ENCODE data around the gene VWC2.
"Not testable (repeated sequence)": the region's sequence is repeated elsewhere in the genome, so short reads cannot be mapped to it uniquely, and the experiment has no call there.

The VWC2 gene

DNA sequence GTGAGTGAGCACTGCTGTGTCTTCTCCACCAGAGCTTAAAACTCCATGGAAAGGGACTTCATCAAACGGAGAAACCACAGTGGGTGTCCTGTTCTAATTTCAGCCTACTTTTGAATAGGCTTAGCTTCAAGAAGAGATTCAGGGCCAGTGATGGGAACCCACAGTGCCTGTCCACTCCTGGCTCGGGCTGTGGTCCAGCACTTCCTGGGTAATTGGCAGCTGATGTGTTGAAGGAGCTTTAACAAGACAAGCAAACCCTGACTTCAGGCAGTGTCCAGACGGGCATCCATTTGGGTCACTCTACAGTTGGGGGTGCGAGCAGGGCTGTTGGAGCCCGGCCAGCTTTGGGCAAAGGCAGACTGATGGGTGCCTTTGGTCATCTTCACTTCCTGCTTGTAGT is 14.5 kb downstream of the VWC2 start:
- no peak for DNase-seq

DNA sequence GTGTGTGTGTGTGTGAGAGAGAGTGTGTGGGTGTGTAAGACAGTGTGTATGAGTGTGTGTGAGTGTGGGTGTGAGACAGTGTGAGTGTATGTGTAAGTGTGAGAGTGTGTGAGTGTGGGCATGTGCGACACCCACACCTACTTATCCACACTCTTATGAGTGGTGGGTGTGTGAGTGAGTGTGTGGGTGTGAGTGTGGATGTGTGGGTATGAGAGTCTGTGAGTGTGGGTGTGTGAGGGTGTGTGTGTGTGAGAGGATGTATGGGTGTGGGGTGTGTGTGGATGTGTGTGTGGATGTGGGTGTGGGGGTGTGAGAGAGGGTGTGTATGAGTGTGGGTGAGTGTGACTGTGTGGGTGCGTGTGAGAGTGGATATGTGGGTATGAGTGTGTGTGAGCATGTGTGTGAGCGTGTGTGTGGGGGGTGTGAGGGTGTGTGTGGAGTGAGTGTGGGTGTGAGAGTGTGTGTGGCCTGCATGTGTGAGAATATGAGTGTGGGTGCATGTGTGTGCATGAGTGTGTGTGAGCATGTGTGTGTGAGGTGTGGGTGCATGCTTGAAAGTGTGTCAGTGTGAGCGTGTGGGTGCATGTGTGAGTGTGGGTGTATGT is 15.1 kb downstream of the VWC2 start:
- DNase-seq: no peak

DNA sequence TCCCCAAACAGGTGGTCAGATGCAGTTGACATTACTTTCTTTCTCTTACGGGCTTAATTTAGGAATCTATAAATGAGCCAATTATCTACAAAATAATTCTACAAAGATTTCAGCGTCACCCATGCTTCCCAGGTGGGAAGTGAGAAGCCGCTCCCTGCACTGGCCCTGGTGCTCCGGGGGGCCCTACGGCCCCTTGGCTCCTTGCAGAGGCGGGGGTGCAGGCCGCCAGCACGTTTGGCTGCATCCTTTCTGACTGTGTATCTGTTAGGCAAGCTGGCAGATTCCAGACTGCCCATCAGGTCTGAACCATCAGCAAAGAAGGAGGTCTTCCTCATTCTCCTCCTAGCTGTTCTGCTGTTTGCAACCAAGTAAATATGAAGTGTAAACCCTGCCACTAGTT is 16.3 kb downstream of the VWC2 start:
- no peak for DNase-seq

DNA sequence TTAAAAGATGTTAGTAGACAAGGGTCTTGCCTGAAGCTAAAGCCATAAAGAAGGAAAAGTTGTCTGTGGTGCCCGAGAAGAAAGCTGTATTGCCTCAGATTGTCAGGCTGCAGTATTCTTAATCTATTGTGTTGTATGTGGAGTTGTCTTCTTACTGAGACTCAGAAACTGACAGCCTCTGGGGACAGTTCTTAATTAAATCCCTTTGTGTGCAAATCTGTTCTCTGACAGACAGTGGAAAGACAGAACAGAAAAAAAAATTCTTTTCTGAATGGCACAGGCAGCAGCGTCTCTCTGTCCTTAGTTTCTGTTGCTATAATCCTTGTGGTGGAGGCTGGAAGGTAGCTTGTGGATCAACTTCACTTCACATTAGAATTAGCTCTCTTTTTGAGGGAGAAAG is 16.8 kb downstream of the VWC2 start:
- DNase-seq: no peak

DNA sequence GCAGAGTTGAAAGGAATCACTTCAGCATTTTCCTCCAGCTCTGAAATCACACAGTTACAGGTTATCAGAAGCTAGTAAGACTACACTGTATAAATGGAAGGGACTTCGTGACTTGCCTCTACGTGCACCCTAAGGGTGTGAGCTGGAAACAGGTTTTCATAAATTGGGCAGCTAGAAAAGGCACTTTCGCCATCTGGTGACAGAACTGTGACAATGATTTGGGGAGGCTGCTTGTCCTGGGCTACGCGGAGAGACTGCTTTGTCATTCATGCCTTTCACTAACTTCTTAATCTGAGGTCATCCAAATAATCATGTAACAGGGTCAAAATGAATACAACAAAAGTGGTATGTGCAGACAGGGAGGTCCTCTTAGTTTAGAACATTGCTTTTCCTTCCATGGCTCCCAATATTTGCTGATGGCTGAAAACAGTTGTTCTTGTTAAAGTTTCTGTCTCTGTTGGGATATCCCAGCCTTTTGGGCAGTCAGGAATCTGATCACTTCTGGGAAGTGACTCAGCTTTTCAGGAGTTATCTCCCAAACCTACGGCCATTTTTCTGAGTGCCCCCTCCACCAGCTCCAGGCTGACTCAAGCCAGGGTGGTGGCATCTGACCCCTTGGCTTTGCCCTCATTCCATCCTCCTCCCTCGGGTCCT is 17.8 kb downstream of the VWC2 start:
- peak; percentile 1 for DNase-seq

DNA sequence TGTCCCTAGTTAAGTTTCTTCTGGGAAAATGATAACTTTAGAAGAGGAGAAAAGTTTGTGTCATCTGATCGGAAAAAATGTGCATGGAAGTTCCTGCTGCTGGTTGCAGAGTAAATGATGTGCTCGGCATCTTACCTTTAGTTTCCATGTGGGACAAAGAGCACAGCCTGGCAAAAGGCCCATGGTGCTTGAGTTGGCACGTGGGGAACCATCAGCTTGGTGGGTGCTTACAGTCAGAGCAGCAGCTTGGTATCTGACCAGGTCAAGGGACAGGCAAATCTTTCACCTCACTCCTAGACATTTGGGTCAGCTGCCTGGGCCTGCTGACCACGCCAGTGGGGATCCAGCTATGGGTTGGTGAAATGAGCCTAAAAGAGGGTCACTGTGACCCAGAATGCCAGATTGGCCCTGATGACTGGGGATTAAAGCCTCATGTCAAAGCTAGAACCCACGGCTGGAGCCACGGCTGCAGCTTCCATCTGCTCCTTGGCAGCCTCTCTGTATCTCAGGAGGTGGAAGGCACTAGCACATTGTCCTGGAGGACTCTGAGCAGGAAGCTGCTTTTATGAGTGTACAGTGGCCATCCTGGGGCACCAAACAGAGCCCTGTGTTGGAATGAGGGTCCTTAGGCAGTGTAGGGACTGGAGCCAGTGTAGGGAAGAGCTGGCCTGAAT is 24.7 kb downstream of the VWC2 start:
- DNase-seq: no peak

DNA sequence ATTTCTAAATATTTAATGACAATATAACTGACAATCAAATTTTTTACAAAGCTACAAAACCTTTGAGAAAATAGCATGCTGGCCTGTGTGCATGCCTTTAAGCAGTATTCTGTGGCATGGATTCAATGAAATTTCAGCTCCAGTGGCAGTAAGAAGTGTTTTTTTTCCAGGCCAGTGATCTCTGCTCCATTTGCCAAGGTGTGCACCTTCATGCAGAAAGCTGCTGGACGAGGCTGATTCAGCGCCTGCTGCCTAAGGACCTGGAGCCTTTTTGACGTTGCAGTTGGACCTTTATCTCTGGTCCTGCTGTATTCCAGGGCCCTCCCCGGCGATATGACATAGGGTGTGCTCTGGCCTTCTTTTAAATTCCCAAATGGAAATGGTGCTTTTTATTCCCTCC is 26.6 kb downstream of the VWC2 start:
- DNase-seq: no peak

DNA sequence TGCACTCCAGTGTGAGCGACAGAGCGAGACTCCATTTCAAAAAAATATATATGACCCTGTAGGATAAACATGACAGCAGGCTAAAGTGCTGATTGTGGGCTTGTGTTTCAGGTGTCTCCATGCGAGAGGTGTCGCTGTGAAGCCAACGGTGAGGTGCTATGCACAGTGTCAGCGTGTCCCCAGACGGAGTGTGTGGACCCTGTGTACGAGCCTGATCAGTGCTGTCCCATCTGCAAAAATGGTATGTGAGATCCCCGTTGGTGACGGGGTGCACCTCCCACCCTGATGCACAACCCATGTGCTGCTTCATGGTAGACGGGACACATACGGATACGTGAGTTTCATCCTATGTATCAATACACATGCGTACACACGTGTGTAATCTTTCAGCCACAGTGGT is 29.2 kb downstream of the VWC2 start:
- no peak for DNase-seq

DNA sequence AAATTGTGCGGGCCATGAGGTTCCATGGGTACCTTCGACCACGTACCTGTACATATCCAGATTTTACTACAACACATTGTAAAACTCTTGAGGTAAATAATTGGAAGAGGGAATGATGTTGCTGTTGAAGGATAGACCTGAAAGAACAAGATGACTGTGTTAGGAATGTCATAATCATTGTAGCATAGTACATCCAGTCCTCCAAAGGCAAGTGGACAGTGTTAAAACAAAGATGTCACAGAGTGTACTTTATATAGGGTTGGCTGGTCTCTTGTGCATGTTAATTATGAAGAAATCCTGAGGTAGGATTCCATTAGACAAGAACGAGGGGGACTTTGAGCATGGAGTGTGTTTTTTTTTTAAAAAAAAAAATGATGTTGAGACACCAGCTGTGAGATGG is 30.4 kb downstream of the VWC2 start:
- no peak for DNase-seq

DNA sequence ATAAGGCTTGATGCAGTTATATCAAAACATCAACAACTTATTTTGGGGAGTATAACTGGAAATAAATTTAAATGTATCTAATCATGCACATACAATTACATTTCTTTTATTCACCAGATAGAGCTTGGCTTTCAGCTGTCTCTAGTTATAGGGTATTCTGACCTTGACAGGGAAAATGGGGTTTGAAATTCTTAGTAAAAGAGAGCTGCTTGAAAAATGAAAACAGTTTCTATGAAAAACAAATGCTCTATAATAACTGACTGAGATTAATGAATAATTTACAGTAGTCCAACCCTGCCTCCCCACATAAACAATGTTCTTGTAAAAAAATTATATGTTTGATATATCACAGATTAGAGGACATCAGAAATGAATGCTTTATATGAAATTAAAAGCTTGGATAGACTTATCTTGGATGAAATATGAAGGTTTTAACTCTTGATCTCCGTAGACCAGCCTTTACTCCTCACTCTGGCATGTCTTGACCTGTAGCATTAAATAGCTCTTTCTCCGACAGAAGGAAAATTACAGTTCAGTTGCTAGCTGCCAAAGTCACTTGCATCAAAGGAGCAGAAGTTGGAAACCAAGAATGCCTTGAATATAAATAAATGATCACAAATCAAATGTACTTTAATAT is 32.1 kb downstream of the VWC2 start:
- DNase-seq: no peak

DNA sequence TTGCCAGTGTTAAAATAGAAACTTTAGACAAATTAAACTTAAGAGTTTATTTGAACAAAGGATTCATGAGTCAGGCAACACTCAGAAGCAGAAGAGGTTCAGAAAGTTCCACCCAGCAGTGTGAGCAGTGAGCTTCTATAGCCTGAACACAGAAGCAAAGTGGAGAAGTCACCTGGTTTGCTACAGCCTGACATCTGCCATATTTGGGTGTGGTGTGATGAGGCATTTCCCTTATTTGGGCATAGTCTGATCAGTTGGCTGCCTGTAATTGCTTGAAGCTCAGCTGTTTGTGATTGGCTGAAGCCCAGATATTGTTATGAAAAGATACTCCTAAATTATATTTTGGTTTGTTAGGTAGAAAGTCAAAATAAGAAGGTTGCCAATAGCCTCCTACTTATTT is 39.1 kb downstream of the VWC2 start:
- DNase-seq: no peak

DNA sequence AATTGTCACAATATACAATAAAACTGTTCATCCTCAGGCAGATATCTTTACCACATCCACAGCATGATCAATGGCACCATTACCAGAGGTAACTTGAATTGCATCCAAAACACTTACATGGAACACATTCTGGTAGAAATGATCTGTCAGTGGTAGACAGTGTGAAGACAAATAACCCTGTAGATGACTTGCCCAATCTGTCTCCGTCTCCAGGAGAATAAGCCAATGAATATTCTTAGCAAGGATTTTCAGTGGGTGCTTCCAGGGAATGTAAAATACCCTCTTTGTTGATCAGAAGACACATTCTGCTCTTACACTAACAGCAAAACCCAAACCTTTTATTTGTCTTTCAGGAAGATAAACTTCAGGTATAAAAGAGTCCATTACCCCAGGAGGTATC is 43.8 kb downstream of the VWC2 start:
- no peak for DNase-seq

DNA sequence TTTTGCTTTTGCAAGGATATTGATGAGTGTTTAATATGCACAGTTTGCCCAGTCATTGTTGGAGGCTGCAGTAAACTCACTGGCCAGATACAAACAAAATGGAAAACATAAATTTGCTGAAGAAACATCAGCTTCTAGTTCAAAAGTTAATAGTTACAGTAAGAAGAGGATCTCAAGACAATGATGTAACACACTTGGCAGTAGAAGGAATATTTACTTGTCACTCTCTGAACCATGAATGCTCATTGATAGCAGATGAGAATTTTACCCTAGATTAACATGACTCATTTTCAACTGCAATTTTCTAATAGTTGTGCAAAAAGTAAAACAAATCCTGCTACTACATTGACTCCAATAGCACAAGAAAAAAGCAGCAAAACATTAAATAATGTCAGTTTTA is 47.7 kb downstream of the VWC2 start:
- DNase-seq: no peak

DNA sequence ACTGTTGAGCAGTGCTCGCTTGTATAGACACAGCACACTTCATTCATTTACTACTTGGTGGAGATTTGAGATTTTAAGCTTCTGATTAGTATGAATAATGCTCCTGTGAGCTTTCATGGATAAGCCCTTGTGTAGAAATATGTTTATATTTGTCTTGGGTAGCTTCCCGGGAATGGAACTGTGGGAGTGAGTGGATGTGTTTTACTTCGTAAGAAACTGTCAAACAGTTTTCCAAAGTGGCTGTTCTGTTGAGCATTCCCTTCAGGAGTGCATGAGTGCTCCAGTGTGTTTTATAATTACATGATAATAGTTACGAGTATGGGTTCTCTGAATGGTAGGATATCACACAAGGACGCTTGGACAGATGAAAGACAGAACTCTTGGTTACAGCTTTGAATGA is 49.4 kb downstream of the VWC2 start:
- DNase-seq: no peak

DNA sequence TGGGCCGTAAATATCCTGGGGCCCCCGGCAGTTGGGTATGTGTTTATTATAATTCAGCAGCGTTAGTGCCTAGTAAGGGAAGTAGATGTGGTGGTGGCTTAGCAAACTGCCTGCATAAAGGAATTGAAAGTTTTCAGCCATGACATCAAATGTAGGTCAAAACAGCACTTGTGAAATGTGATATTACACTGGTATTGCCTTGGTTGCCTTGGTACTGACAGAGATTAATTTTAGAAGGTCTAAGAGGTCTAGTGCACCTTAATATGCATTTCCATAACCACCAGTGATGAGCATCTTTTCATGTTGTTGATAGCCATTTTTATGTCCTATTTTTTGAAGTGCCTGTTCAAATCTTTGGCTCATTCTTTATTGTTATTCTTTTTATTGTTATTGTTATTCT is 50.1 kb downstream of the VWC2 start:
- no peak for DNase-seq

DNA sequence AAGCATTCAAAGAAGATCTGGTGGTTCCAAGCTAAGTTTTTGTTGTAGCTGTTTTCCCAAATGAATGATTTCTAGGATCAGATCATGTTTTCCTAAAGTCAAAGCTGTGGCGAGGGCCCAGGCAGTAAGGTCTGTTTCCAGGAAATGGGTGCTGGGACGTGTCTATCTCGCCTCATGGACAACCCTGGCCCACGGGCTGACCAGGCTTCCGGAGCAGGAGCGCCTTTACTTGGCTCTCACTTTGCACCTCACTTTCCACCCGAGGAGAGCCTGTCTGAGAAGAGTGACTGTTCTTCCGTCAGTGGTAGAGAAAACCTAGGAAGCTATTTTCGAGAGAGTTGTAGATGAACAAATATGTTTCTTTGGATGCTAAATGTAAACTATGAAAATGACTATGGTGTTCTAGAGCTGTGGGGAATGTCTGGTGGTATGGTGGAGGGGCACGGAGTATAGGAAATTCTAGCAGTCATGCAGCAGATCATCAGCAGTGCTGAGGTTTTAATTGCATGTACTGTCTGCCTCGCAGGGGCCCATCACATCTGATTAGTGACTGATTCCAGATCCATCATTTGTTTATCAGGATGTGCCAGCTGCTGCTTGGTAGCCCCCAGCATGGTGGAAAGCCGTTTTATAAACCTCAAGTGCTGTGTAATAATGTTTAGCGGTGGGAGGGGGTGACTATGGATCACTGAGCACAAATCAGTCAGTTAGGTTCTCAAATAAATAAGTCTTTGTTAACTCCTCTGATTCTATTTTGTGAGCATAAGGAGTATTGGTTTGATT is 66.6 kb downstream of the VWC2 start:
- no peak for DNase-seq

DNA sequence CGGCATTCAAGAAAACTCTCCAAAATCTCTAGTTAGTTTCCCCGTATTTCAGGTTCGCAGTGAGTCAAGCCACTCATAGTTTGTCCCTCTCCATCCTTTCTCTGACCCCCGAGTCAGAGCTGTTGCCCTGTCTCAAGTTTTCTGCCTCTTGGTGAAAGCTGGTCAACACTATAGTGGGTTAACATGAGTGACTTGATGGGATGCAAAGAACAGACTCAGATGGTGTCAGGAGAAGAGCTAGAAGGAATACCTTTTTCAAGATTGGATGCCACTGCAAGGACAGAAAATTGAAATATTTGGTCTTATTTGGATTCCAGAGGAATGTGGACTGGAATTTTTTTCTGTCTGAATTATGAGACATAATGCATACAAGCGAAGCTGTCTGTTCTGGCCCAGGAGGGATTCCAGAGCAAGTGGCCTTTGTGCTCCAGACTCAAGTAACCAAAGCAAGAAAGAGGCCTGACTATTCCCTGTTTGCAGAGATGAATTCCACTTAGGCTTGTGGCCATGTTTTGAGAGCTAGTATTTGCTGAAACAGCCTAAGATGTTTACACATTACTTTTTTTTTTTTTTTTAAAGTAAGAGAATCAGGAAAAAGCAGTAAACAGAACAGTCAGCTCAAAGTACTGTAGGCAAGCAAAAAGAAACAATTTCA is 67.4 kb downstream of the VWC2 start:
- DNase-seq: no peak

DNA sequence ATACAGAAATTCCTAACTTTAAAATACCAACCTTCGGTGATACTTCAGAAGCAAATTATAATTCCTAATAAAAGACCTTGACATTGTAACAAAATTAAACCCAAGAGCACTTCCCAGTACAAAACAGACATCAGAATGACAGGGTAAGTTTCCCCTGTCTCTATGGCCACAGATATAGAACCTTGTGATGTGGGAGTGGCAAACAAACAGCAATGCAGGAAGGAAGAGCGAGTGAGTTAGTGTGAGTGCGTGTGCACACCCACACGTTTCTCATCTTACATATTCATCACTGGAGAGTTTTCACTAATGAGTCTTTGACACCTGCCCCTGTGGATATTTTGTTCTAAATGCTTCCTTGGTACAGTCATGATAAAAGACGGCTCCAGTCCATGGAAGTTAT is 72.2 kb downstream of the VWC2 start:
- no peak for DNase-seq

DNA sequence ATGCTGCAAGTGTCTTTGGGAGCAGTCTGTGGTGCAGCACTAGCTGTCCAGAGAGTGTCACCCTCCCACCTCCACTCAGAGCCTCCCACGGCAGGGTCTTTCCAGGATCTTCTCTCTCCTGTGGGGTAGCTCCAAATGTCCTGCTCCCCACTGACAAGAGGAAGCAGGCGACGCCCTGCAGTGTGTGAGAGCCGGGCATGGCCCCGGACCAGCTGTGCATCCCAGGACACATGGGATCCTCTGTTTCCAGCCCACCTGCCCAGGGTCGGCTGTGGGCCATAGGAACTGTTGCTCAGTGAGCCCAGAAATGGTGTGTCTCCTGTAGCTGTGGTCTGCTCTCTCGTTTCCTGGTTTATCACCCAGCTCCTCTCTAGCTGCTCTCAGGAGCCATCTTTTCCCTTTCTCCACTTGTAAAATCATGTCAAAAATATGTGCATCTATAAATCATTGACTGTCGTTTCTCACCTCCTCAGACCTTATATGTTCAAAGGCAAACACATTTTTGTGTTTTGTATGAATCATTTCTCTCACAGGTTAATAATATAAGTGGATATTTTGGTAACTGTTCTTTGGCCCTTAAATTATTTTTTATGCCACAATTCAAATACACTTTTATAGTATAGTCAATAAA is 74.9 kb downstream of the VWC2 start:
- DNase-seq: no peak

DNA sequence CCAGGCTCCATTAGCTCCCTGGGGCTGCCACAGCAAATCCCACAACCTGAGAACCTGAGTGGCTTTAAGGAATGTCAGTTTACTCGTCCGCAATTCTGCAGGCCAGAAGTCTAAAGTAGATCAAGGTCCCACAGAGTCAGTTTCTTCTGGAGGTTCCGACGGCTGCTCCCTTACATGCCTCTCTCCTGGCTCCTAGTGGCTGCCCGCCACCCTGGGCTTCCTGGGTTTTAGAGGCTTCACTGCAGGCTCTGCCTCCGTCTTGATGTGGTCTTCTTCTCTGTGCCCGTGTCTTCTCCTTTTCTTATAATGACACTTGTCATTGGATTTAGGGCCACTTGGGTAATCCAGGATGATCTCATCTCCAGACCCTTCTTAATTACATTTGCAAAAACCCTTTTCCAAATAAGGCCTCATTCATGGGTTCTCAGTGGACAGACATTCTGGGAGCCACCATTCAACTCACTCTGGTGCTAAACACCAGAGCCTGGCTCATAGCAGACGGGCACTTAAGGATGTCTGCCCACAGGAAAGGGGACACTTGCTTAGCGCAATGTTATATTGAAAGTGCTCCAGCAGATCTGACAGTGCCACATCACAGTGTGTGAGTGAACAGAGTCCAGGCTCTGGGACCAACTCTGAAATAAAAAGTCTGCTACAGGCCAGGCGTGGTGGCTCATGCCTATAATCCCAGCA is 77.6 kb downstream of the VWC2 start:
- DNase-seq: no peak

DNA sequence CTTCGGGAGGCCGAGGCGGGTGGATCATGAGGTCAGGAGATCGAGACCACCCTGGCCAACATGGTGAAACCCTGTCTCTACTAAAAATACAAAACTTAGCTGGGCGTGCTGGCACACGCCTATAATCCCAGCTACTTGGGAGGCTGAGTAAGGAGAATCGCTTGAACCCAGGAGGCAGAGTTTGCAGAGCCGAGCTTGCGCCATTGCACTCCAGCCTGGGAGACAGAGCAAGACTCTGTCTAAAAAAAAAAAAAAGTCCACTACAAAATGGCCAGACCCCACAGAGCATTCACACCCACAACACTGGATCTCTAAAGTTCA is 78.1 kb downstream of the VWC2 start:
- not testable (repeated sequence) for DNase-seq

Measured in CD4-positive, alpha-beta T cell treated with Interleukin-21 for 1 hour (primary cell).